Activated B cell treated with CpG ODN at 0.5 μM for 24 hours (primary cell): ENCODE measurements around the gene ZNF106. TPM values are rescaled to one million over a fixed set of nuclear protein-coding genes. Genes with fewer than 3 reads are reported as not detected.

Experiments used
- ATAC-seq: fragments of 200-7000 bp; cut with Tn5 transposase; one replicate; pipeline ENCODE4 v1.10.0; 2021; ENCODE audit warnings: low read depth, mild to moderate bottlenecking, moderate library complexity
- CTCF ChIA-PET: fragments of 350-600 bp; sonication (Branson Sonifier 250); formaldehyde crosslinking; loops from one replicate; lab custom pipeline; 2021; ENCODE audit warnings: antibody characterized with exemption; lab: Charles Lee
- POLR2A ChIA-PET: fragments of 350-600 bp; sonication (Branson Sonifier 250); formaldehyde crosslinking; loops from one replicate; lab custom pipeline; 2021; ENCODE audit warnings: antibody characterized with exemption; lab: Charles Lee
- DNase-seq: peaks from one replicate; pipeline ENCODE4 v3.0.0; 2022
- H3K27ac Mint-ChIP-seq: one replicate; pipeline ENCODE4 v1.8.0; 2020; ENCODE audit warnings: mixed read lengths
- H3K27me3 Mint-ChIP-seq: one replicate; pipeline ENCODE4 v1.8.0; 2021; ENCODE audit warnings: mixed read lengths
- H3K36me3 Mint-ChIP-seq: one replicate; pipeline ENCODE4 v1.8.0; 2021; ENCODE audit warnings: low read depth, mixed read lengths
- H3K4me1 Mint-ChIP-seq: one replicate; pipeline ENCODE4 v1.8.0; 2021; ENCODE audit warnings: mixed read lengths
- H3K4me3 Mint-ChIP-seq: one replicate; pipeline ENCODE4 v1.8.0; 2020; ENCODE audit warnings: mild to moderate bottlenecking, mixed read lengths
- H3K9me3 Mint-ChIP-seq: one replicate; pipeline ENCODE4 v1.8.0; 2020; ENCODE audit warnings: mixed read lengths
- intact Hi-C: fragments of 100-400 bp; cut with micrococcal nuclease; formaldehyde crosslinking; loops from one replicate; pipeline ENCODE4 v1.15.1; 2024
- total RNA-seq: library from RNA; stranded (reverse); gene quantifications from 2 replicates; pipeline ENCODE4 v1.2.3, GENCODE V29; 2022
- TF ChIP-seq, protein P1 (sequence below): fragments of 200-600 bp; IDR thresholded peaks from one replicate; pipeline ENCODE4 v1.8.0; 2022; ENCODE audit warnings: antibody characterized with exemption, mild to moderate bottlenecking

ZNF106 gene
- total RNA-seq, 1 donor from 2014 or later: 46.6 TPM

- ATAC-seq (no peak), DNase-seq (no peak)
- intact Hi-C loops: no loop called here
- Mint-ChIP-seq H3K9me3 (peaks cover 9% of the 10 kb centered on the region), H3K4me3 (no peak overlapping the region), H3K36me3 (peaks cover 15% of the 10 kb centered on the region), H3K27me3 (no peaks in the 10 kb centered on the region), H3K27ac (no peak overlapping the region), H3K4me1 (no peaks in the 10 kb centered on the region)
- POLR2A ChIA-PET: no interaction called here
- TF ChIP-seq, protein P1, sequence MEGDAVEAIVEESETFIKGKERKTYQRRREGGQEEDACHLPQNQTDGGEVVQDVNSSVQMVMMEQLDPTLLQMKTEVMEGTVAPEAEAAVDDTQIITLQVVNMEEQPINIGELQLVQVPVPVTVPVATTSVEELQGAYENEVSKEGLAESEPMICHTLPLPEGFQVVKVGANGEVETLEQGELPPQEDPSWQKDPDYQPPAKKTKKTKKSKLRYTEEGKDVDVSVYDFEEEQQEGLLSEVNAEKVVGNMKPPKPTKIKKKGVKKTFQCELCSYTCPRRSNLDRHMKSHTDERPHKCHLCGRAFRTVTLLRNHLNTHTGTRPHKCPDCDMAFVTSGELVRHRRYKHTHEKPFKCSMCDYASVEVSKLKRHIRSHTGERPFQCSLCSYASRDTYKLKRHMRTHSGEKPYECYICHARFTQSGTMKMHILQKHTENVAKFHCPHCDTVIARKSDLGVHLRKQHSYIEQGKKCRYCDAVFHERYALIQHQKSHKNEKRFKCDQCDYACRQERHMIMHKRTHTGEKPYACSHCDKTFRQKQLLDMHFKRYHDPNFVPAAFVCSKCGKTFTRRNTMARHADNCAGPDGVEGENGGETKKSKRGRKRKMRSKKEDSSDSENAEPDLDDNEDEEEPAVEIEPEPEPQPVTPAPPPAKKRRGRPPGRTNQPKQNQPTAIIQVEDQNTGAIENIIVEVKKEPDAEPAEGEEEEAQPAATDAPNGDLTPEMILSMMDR: no peak
- CTCF ChIA-PET: no interaction called here
Observed at GRCh38 chr15:42373274-42373673, 117.7 kb downstream of the ZNF106 start.

DNA sequence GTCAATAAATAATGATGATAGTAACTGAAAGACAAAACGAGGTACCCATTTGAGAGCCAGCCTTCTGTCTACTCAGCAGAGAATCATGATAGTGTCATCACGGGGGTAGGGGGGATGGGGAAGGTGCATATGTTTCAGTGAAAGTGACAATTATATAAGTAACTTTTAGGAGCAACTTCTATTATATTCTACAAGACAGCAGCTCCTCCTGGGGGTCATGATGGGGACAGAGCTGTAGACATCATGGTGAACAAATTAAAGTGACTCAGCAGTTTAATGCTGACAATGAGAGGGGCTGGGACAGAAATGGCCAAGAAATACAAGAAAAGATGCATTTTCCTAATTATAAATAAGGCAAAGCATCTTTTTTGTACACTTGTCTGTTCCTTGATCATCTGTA lies 119.8 kb downstream of the ZNF106 start:
- TF ChIP-seq, protein P1: no peak
- Mint-ChIP-seq H3K27ac (no peak overlapping the region), H3K27me3 (no peaks in the 10 kb centered on the region), H3K9me3 (no peaks in the 10 kb centered on the region), H3K4me1 (no peaks in the 10 kb centered on the region), H3K36me3 (peaks cover 3% of the 10 kb centered on the region), H3K4me3 (no peak overlapping the region)
- DNase-seq (no peak), ATAC-seq (no peak)
- intact Hi-C loops: no loop called here
- POLR2A ChIA-PET: no interaction called here
- CTCF ChIA-PET: no interaction called here

- TF ChIP-seq, protein P1: no peak
- no peaks in the 10 kb centered on the region for H3K4me1 Mint-ChIP-seq
- ChIA-PET CTCF (no interaction called here), POLR2A (no interaction called here)
- peaks cover 5% of the 10 kb centered on the region for H3K36me3 Mint-ChIP-seq
- H3K27ac Mint-ChIP-seq: no peak overlapping the region
- DNase-seq: no peak
- H3K9me3 Mint-ChIP-seq: no peaks in the 10 kb centered on the region
- intact Hi-C loops: no loop called here
- no peak for ATAC-seq
- H3K4me3 Mint-ChIP-seq: no peak overlapping the region
- H3K27me3 Mint-ChIP-seq: no peaks in the 10 kb centered on the region
Observed at GRCh38 chr15:42368096-42368495, 122.8 kb downstream of the ZNF106 start.

DNA sequence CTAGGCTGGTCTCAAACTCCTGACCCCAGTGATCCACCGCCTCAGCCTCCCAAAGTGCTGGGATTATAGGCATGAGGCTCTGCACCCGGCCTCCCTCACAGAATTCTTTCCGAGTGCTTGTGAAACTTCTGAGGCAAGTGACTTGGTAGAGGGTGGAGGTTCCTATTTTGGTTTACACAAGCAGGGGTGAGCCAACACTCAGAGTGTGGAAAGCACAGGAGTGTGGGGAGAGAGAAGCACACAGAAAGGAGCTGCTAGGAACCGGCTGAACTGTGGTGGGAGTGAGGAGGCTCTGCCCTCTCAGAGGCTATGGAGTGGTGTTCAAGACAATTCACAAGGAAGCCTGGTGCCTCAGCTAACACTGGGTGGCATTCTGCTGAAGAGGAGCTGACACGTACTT lies 123.9 kb downstream of the ZNF106 start:
- H3K27ac Mint-ChIP-seq: no peak overlapping the region
- H3K27me3 Mint-ChIP-seq: no peaks in the 10 kb centered on the region
- ChIA-PET CTCF (no interaction called here), POLR2A (no interaction called here)
- DNase-seq (no peak), ATAC-seq (no peak)
- peaks cover 7% of the 10 kb centered on the region for H3K36me3 Mint-ChIP-seq
- no peaks in the 10 kb centered on the region for H3K9me3 Mint-ChIP-seq
- intact Hi-C loops: no loop called here
- no peaks in the 10 kb centered on the region for H3K4me1 Mint-ChIP-seq
- H3K4me3 Mint-ChIP-seq: no peak overlapping the region
- TF ChIP-seq, protein P1: no peak

- no peak overlapping the region for H3K4me3 Mint-ChIP-seq
- DNase-seq (no peak), ATAC-seq (no peak)
- intact Hi-C loops: no loop called here
- ChIA-PET POLR2A (no interaction called here), CTCF (no interaction called here)
- no peaks in the 10 kb centered on the region for H3K4me1 Mint-ChIP-seq
- TF ChIP-seq, protein P1: no peak
- no peaks in the 10 kb centered on the region for H3K9me3 Mint-ChIP-seq
- peaks cover 16% of the 10 kb centered on the region for H3K36me3 Mint-ChIP-seq
- no peaks in the 10 kb centered on the region for H3K27me3 Mint-ChIP-seq
- H3K27ac Mint-ChIP-seq: no peak overlapping the region
Observed at GRCh38 chr15:42365921-42366550, 124.9 kb downstream of the ZNF106 start.
